Tibial artery (tissue), 4 donors: Measurements from ENCODE around the gene LRRC71.

Experiments used
- DNase-seq, 2 donors: peaks; one replicate each; pipeline ENCODE4 v3.0.0-alpha.2; 2019
- H3K27ac ChIP-seq, 2 donors: fragments of 200-600 bp; sonication (generic) in 1 of 2; 1 replicate in 1 of 2; 2 replicates in 1 of 2; pipeline ENCODE4 v1.5.1; 2018 to 2019; ENCODE audit warnings: mild to moderate bottlenecking in 1 of 2
- H3K27me3 ChIP-seq, 2 donors: fragments of 200-600 bp; sonication (generic) in 1 of 2; one replicate each; pipeline versions ENCODE4 v1.5.1 to v1.6.0; 2016 to 2019
- H3K36me3 ChIP-seq, 3 donors: fragments of 200-600 bp; sonication (generic) in 2 of 3; one replicate each; pipeline ENCODE4 v1.5.1; 2016 to 2019; ENCODE audit warnings: mild to moderate bottlenecking in 2 of 3
- H3K4me1 ChIP-seq, 4 donors: fragments of 200-600 bp; sonication (generic) in 2 of 4; 1 replicate in 3 of 4; 2 replicates in 1 of 4; pipeline ENCODE4 v1.5.1; 2016 to 2019
- H3K4me3 ChIP-seq, 2 donors: fragments of 200-600 bp; sonication (generic) in 1 of 2; 1 replicate in 1 of 2; 2 replicates in 1 of 2; pipeline ENCODE4 v1.5.1; 2018 to 2019; ENCODE audit warnings: mild to moderate bottlenecking in 2 of 2
- H3K9me3 ChIP-seq, 3 donors: fragments of 200-600 bp; sonication (generic) in 1 of 3; one replicate each; pipeline ENCODE4 v1.5.1; 2016 to 2019
- intact Hi-C: fragments of 100-400 bp; cut with DNase I; formaldehyde crosslinking; loops from one replicate; pipeline ENCODE4 v1.15.0; 2023; ENCODE audit warnings: low total_unique reads
- TF ChIP-seq, protein P1 (sequence below), 2 experiments: fragments of 200-600 bp in 1 of 2; fragments of 450-650 bp in 1 of 2; IDR thresholded peaks; one replicate each; pipeline ENCODE4 v1.5.1; 2017 to 2019; ENCODE audit warnings: antibody characterized with exemption in 2 of 2, mild to moderate bottlenecking in 1 of 2, moderate library complexity in 1 of 2

Gene LRRC71

DNA sequence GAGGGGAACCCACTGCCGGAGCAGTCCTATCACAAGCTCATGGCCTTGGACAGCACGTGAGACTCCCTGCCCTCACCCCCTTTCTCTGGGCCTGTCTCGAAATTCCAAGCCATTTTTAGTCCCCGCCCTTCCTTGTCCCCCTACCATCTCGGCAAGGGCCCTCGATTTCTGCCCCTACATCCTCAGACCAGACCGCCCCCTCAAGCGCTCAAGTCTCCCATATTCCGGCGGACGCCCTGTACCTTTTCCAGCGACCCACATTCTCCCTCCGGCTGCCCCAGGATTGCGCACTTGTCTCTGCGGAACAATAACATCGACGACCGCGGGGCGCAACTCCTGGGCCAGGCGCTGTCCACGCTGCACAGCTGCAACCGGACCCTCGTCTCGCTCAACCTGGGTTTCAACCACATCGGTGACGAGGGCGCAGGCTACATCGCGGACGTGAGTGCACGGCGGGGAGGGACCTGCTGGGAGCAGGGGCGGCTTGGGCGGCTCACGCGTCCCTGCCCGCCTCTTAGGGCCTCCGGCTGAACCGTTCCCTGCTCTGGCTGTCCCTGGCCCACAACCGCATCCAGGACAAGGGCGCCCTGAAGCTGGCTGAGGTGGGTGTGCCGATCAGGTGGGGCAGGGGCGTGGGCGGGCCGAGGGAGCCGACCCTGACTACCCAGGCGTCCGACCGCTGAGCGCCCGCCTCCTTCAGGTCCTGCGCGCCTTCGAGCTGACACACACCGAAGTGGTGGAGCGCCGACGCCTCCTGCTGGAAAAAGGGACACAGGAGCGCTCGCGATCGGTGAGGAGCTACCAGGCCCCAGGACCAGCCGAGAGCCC is 7.0 kb downstream of the LRRC71 start:
- Histone ChIP-seq H3K9me3 (no peaks in the 10 kb centered on the region), H3K4me1 (peaks cover 0 to 29% (median 22%) of the 10 kb centered on the region in 4 donors), H3K27ac (no peak overlapping the region), H3K36me3 (no peaks in the 10 kb centered on the region), H3K27me3 (peaks cover 7 to 66% of the 10 kb centered on the region in 2 donors), H3K4me3 (peak overlapping the region in 1 of 2 donors; percentile 39)
- DNase-seq = peak; percentile 54 to 75
- TF ChIP-seq, protein P1, sequence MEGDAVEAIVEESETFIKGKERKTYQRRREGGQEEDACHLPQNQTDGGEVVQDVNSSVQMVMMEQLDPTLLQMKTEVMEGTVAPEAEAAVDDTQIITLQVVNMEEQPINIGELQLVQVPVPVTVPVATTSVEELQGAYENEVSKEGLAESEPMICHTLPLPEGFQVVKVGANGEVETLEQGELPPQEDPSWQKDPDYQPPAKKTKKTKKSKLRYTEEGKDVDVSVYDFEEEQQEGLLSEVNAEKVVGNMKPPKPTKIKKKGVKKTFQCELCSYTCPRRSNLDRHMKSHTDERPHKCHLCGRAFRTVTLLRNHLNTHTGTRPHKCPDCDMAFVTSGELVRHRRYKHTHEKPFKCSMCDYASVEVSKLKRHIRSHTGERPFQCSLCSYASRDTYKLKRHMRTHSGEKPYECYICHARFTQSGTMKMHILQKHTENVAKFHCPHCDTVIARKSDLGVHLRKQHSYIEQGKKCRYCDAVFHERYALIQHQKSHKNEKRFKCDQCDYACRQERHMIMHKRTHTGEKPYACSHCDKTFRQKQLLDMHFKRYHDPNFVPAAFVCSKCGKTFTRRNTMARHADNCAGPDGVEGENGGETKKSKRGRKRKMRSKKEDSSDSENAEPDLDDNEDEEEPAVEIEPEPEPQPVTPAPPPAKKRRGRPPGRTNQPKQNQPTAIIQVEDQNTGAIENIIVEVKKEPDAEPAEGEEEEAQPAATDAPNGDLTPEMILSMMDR (IDR thresholded peaks at IDR 0.05) = peak; percentile 62 to 70
- intact Hi-C loops = no loop called here

DNA sequence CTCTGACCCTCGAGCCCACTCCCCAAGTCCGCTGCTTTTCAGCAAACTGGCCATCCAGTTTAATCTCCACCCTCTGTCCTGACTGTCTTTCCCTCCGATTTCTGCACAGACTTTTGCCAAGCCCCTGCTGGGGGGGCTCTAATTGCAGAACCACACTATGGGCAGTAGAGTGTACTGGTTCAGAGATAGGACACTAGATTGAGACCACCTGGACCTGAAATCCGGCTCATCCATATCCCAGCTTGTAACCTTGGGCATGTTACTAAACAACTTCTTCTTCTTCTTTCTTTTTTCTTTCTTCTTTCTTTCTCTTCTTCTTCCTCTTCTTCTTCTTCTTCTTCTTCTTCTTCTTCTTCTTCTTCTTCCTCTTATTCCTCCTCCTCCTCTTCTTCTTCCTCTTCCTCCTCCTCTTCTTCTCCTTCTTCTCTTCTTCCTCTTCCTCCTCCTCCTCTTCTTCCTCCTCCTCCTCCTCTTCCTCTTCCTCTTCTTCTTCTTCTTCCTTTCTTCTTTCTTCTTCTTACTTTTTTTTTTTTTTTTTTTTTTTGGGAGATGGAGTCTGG is 7.7 kb downstream of the LRRC71 start:
- Histone ChIP-seq H3K27ac (no peak overlapping the region), H3K4me3 (no peak overlapping the region), H3K9me3 (no peaks in the 10 kb centered on the region), H3K36me3 (no peaks in the 10 kb centered on the region), H3K27me3 (peaks cover 7 to 59% of the 10 kb centered on the region in 2 donors), H3K4me1 (peaks cover 0 to 28% (median 21%) of the 10 kb centered on the region in 4 donors)
- no peak for DNase-seq
- intact Hi-C loops = no loop called here
- TF ChIP-seq, protein P1 (IDR thresholded peaks at IDR 0.05) = no peak

DNA sequence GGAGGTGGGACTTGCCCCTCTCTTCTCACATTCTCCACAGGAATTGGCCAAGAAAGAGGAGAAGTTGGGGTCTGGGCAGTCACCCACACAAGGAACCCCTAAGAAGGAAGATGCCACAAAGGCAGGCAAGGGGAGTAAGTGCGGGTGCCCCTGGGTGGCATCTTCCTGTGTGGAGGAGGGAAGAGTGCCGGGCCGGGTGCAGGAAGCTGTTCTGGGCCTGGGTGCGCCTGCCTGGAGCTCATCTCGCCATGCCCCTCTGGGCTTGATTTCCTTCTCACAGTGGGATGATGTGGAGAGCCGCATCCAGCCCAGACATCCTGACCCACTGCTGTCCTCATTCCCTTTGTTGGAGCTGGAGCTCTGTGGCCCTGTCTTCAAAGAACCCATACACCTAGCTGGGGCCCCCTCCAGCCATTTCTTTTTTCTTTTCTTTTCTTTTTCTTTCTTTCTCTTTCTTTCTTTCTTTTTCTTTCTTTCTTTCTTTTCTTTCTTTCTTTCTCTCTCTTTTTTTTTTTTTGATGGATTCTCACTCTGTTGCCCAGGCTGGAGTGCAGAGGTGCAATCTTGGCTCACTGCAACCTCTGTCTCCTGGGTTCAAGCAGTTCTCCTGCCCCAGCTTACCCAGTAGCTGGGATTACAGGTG is 9.3 kb downstream of the LRRC71 start:
- Histone ChIP-seq H3K4me3 (no peak overlapping the region), H3K27ac (no peak overlapping the region), H3K36me3 (no peaks in the 10 kb centered on the region), H3K27me3 (peaks cover 0 to 43% of the 10 kb centered on the region in 2 donors), H3K9me3 (no peaks in the 10 kb centered on the region), H3K4me1 (peaks cover 0 to 14% (median 10%) of the 10 kb centered on the region in 4 donors)
- intact Hi-C loops = no loop called here
- no peak for DNase-seq
- TF ChIP-seq, protein P1 (IDR thresholded peaks at IDR 0.05) = no peak

DNA sequence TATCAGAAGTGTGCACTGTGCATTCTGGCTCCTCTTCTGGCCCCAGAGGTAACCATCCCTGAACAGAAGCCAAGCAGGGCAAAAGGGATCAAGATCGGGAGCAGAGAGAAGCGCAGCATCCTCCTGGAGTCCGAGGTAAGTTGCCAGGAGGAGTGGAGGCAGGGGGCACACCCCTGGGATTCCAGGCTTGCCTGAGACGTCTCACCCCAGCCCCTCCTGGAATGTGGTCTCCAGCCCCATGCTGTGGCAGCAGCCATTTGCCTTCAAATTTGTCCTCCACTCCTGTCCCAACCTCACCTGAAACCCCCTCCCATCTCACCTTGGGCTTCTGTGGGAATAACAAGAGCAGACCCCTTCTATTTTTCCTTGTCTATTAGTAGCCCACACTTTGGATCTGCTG is 10.1 kb downstream of the LRRC71 start:
- H3K4me3 ChIP-seq = no peak overlapping the region
- peaks cover 0 to 14% (median 10%) of the 10 kb centered on the region in 4 donors for H3K4me1 ChIP-seq
- TF ChIP-seq, protein P1 (IDR thresholded peaks at IDR 0.05) = no peak
- H3K27ac ChIP-seq = no peak overlapping the region
- intact Hi-C loops = no loop called here
- H3K36me3 ChIP-seq = peaks cover 0 to 6% (median under 1%) of the 10 kb centered on the region in 3 donors
- no peak for DNase-seq
- peaks cover 0 to 36% of the 10 kb centered on the region in 2 donors for H3K27me3 ChIP-seq
- H3K9me3 ChIP-seq = no peaks in the 10 kb centered on the region

DNA sequence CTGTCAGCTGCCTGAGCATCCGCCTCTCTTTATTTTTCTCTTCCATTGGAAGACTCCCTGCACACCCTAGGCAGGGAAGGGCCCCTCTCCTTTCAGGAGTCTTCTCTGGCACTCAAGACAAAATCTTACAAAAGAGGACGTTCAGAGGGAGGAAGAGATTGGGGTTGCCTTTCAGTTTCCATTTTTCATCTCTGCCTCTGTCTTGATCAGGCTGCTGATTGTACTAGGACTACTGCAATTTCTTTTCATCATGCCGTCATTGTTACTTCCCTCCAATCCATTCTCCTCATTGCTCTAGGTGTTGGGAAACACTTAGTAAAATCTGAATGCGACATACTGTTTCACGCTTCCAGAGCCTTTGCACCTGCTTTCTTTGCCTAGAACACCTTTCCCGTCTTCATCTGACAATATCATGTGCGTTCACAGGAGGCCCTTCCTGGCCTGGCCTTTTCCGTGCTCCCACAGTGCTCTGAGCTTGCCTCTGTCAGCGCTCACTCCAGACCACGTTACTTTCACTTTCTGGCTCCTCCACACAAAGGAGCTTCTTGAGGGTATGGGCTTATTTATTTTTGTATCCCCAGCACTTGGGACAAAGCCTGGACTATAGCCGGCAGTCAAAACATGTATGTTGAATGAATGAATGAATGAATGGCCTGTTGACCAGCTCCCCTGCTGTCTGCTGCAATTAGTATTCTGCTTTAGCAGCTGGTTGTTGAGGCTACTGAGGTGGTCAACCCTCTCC is 10.9 kb downstream of the LRRC71 start:
- H3K9me3 ChIP-seq = no peaks in the 10 kb centered on the region
- intact Hi-C loops = no loop called here
- H3K27me3 ChIP-seq = peaks cover 0 to 29% of the 10 kb centered on the region in 2 donors
- peak overlapping the region in 1 of 2 donors; percentile 4 for H3K4me3 ChIP-seq
- H3K36me3 ChIP-seq = peaks cover 0 to 15% (median 6%) of the 10 kb centered on the region in 3 donors
- TF ChIP-seq, protein P1 (IDR thresholded peaks at IDR 0.05) = no peak
- DNase-seq = no peak
- no peak overlapping the region for H3K27ac ChIP-seq
- peaks cover 0 to 14% (median 10%) of the 10 kb centered on the region in 4 donors for H3K4me1 ChIP-seq
